Prostate gland (tissue), 2 donors: Measurements from ENCODE around the gene ROR1. TPM values are rescaled to one million over a fixed set of nuclear protein-coding genes. Genes with fewer than 3 reads are reported as not detected.

Experiments
- DNase-seq: peaks from one replicate; pipeline ENCODE4 v3.0.0-alpha.2; 2019; ENCODE audit warnings: low spot score
- H3K27ac ChIP-seq, 2 donors: fragments of 200-600 bp; sonication (generic); 2 replicates each; pipeline ENCODE4 v1.5.1; 2017 to 2019
- H3K27me3 ChIP-seq: fragments of 200-600 bp; sonication (generic); replicated peaks from 2 replicates; pipeline ENCODE4 v1.5.1; 2019; ENCODE audit not compliant: insufficient read depth
- H3K36me3 ChIP-seq, 2 donors: fragments of 200-600 bp; sonication (generic); 1 replicate in 1 of 2; 2 replicates in 1 of 2; pipeline versions ENCODE4 v1.5.1 to v1.8.1; 2017 to 2019
- H3K4me1 ChIP-seq: fragments of 200-600 bp; sonication (generic); replicated peaks from 2 replicates; pipeline ENCODE4 v1.5.1; 2019
- H3K4me3 ChIP-seq, 2 donors: fragments of 200-600 bp; sonication (generic); 2 replicates each; pipeline ENCODE4 v1.5.1; 2017 to 2019
- H3K9me3 ChIP-seq: fragments of 200-600 bp; sonication (generic); 2 replicates; pipeline ENCODE4 v1.5.1; 2017
- POLR2A ChIP-seq: fragments of 450-650 bp; IDR thresholded peaks from one replicate; pipeline ENCODE4 v1.6.1; 2016; ENCODE audit warnings: antibody characterized with exemption, mild to moderate bottlenecking
- POLR2AphosphoS5 ChIP-seq: sonication (generic); formaldehyde crosslinking; IDR thresholded peaks from one replicate; pipeline ENCODE4 v1.6.1; 2017; ENCODE audit warnings: antibody characterized with exemption
- WGBS: methylation state at CpG from one replicate; pipeline ENCODE4 v1.1.5; 2018; 5-methylcytosine and 5-hydroxymethylcytosine counted together
- intact Hi-C: fragments of 100-400 bp; cut with DNase I; formaldehyde crosslinking; loops from one replicate; pipeline ENCODE4 v1.14.2; 2022
- total RNA-seq, 2 donors: library from RNA; depleted of rRNA; stranded (reverse); fragments of >200 nt; gene quantifications; one replicate each; pipeline ENCODE4 v1.1.0, GENCODE V29; 2016
- TF ChIP-seq, protein P1 (sequence below), 4 experiments: fragments of 200-600 bp in 2 of 4; fragments of 450-650 bp in 2 of 4; sonication (generic) in 2 of 4; IDR thresholded peaks; 1 replicate in 3 of 4; 2 replicates in 1 of 4; pipeline ENCODE4 v1.5.1; 2016 to 2019; ENCODE audit warnings: antibody characterized with exemption in 4 of 4, mild to moderate bottlenecking in 2 of 4, moderate library complexity in 2 of 4

ROR1 gene
- total RNA-seq, 2 donors from 2014 or later: 7.3 to 11.1 TPM

DNA sequence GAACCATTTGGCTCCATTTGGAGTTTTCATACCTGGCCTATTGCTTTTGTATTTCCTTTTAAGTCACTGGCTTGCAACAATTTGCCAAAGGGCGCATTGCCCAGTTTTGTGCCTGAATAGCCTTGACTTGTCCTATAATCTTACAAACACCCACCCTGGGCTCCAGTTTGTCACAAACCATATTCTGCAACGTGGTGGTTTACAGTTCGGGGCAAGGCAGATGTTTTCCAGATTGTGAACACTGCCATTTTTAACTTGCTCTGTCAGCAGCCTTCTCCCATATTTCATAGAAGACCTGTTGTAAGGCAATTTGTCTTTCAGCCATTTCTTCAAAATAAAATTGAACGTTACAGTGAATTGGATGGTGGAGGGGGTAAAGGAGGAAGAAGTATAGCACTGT, 376.4 kb downstream of the ROR1 start:
- Histone ChIP-seq H3K4me1 (no peaks in the 10 kb centered on the region), H3K27me3 (no peaks in the 10 kb centered on the region), H3K36me3 (no peaks in the 10 kb centered on the region), H3K9me3 (no peaks in the 10 kb centered on the region), H3K27ac (no peak overlapping the region), H3K4me3 (no peak overlapping the region)
- TF ChIP-seq, protein P1, sequence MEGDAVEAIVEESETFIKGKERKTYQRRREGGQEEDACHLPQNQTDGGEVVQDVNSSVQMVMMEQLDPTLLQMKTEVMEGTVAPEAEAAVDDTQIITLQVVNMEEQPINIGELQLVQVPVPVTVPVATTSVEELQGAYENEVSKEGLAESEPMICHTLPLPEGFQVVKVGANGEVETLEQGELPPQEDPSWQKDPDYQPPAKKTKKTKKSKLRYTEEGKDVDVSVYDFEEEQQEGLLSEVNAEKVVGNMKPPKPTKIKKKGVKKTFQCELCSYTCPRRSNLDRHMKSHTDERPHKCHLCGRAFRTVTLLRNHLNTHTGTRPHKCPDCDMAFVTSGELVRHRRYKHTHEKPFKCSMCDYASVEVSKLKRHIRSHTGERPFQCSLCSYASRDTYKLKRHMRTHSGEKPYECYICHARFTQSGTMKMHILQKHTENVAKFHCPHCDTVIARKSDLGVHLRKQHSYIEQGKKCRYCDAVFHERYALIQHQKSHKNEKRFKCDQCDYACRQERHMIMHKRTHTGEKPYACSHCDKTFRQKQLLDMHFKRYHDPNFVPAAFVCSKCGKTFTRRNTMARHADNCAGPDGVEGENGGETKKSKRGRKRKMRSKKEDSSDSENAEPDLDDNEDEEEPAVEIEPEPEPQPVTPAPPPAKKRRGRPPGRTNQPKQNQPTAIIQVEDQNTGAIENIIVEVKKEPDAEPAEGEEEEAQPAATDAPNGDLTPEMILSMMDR (IDR thresholded peaks at IDR 0.05): no peak
- TF ChIP-seq POLR2AphosphoS5 (no peak), POLR2A (no peak)
- intact Hi-C loops: no loop called here
- DNase-seq: no peak
- 69% methylated on average over 4 of the region's 4 CpGs for WGBS

DNA sequence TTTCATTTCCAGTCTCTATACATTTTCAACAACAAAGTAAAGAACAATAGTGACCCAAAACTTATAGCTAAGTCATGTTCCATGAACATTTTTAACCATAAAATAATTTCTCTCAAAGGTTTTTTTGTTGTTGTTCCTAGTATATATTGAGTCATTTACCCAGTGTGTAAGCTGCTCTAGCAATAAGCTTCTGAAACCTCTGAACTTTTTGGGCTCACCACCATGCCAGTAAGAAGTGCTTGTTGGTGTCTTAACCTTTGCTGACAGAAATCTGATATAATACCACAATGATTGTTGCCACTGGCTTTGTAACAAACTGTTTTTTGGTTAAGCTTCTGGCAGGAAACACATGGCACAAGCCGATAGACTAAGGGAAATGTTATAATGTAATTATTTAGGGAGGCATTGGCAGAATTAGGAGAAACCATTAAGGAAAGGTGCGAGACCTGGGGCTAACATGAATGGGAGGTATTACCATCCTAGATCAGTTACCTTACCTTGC, 377.0 kb downstream of the ROR1 start:
- WGBS: 86% methylated on average over 2 of the region's 2 CpGs
- Histone ChIP-seq H3K4me3 (no peak overlapping the region), H3K27ac (no peak overlapping the region), H3K27me3 (no peaks in the 10 kb centered on the region), H3K36me3 (no peaks in the 10 kb centered on the region), H3K9me3 (no peaks in the 10 kb centered on the region), H3K4me1 (no peaks in the 10 kb centered on the region)
- no peak for DNase-seq
- TF ChIP-seq, protein P1 (IDR thresholded peaks at IDR 0.05): no peak
- TF ChIP-seq POLR2A (no peak), POLR2AphosphoS5 (no peak)
- intact Hi-C loops: no loop called here

DNA sequence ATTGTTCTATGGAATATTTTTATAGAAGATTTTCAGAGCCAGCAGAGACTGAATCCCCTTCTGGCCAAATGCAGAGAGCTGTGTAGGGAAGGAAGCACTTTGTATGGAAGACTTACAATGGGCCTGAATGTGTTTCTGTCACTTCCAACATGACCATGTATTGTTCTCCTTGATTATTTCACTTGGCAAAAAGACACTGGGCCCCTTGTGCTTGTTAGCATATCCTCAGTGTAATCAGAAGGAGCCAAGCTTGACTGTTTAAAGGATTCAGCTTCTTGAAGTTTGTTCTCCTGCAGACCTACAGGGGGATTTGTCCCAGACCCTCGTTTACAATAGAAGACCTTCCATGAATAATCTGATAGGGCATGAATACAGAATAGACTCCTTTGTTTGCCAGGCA, 381.5 kb downstream of the ROR1 start:
- Histone ChIP-seq H3K36me3 (no peaks in the 10 kb centered on the region), H3K27ac (no peak overlapping the region), H3K4me1 (no peaks in the 10 kb centered on the region), H3K27me3 (no peaks in the 10 kb centered on the region), H3K9me3 (no peaks in the 10 kb centered on the region), H3K4me3 (no peak overlapping the region)
- TF ChIP-seq POLR2A (no peak), POLR2AphosphoS5 (no peak)
- TF ChIP-seq, protein P1 (IDR thresholded peaks at IDR 0.05): no peak
- DNase-seq: no peak
- WGBS: 38% methylated on average over 1 of the region's 1 CpG
- intact Hi-C loops: no loop called here

DNA sequence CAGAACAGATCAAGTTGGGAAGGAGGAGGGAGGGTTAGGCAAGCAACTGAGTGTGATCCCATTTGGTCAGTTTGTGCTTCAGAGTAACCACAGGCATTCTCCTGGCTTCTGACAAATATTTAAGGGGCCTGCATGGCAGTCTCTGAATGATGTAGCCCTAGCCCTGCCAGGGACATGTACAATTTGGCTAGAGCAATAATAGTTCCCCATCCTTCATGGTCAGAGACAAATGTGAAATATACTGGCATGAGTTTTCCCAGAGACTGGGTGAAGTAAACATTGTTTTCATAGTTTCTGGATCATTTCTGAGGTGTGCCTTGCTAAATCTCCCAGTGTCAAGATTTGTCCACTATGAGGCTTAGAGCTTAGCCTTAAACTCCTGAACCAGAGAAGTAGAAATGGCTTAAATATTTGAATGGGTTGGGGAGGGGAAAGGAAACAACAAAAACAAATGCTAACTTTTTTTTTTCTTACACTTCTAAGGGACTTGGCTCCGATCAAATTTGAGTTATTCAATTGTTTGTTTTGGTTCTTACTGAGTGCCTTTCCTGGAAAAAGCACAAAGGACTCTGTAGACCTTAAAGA, 387.6 kb downstream of the ROR1 start:
- no peak for TF ChIP-seq POLR2AphosphoS5
- TF ChIP-seq, protein P1 (IDR thresholded peaks at IDR 0.05): no peak
- no peak for TF ChIP-seq POLR2A
- Histone ChIP-seq H3K27me3 (no peaks in the 10 kb centered on the region), H3K9me3 (no peaks in the 10 kb centered on the region), H3K27ac (peak overlapping the region in 1 of 2 donors; percentile 10), H3K4me3 (no peak overlapping the region), H3K36me3 (no peaks in the 10 kb centered on the region), H3K4me1 (no peaks in the 10 kb centered on the region)
- WGBS: 9% methylated on average over 1 of the region's 1 CpG
- intact Hi-C loops: loop anchor here (5.0 to 10.0 kb wide), 3 partner anchors 83 to 544 kb away; partner anchors contain the start of gene ROR1
- no peak for DNase-seq

DNA sequence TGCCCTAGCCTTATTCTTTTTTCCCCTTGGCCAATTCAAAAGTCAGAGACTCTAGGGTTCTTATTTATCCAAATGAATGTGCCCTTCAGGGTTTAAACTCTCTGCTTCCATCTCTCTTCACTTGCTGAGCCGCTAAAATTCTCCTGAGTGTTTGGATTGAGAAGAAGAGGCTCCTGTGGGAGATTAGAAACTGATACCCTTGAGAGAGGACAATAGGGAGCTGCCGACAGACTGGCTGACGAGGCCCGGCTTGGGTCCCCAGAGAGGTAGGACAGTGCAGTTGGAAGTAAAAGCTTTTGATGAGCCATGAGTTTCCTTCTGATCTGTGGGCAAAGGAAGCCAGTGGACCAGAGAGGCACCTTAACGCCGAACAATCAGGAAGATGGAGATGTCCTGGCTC, 388.3 kb downstream of the ROR1 start:
- H3K27me3 ChIP-seq: no peaks in the 10 kb centered on the region
- WGBS: 52% methylated on average over 6 of the region's 6 CpGs
- intact Hi-C loops: loop anchor here (5.0 to 10.0 kb wide), 3 partner anchors 83 to 545 kb away; partner anchors contain the start of gene ROR1
- H3K9me3 ChIP-seq: no peaks in the 10 kb centered on the region
- H3K27ac ChIP-seq: peak overlapping the region in 1 of 2 donors; percentile 10
- H3K36me3 ChIP-seq: no peaks in the 10 kb centered on the region
- no peak for DNase-seq
- H3K4me3 ChIP-seq: no peak overlapping the region
- TF ChIP-seq POLR2A (no peak), POLR2AphosphoS5 (no peak)
- TF ChIP-seq, protein P1 (IDR thresholded peaks at IDR 0.05): no peak
- H3K4me1 ChIP-seq: no peaks in the 10 kb centered on the region
